H1 (cell line): ENCODE data around the gene DHRS13. TPM values are rescaled to one million over a fixed set of nuclear protein-coding genes. Genes with fewer than 3 reads are reported as not detected.

ENCODE experiments used
- CTCF ChIA-PET: fragments of 300-600 bp; sonication (Branson Sonifier 250); formaldehyde crosslinking; loops from one replicate; lab custom pipeline; 2021; ENCODE audit not compliant: partially characterized antibody; lab: Charles Lee
- POLR2A ChIA-PET: fragments of 300-600 bp; sonication (Branson Sonifier 250); formaldehyde crosslinking; loops from one replicate; lab custom pipeline; 2021; ENCODE audit warnings: inconsistent platforms; ENCODE audit not compliant: partially characterized antibody; lab: Charles Lee
- DNase-seq, 2 experiments: peaks; one replicate each; pipeline versions ENCODE4 v3.0.0 to v3.0.0-alpha.2; 2010 to 2022; ENCODE audit warnings: low spot score in 2 of 2, low read depth in 1 of 2, mixed read lengths in 1 of 2
- FAIRE-seq: peaks from 2 replicates; lab custom pipeline; 2011; peaks lifted over from hg19 to GRCh38; lab: Jason Lieb, UNC
- H2AFZ ChIP-seq: 2 replicates; pipeline ENCODE4 v1.8.1; 2012; ENCODE audit warnings: low read length, inconsistent platforms
- H2AK5ac ChIP-seq: 2 replicates; pipeline ENCODE4 v1.6.1; 2013; ENCODE audit warnings: low read depth, low read length
- H2BK120ac ChIP-seq: replicated peaks from 2 replicates; pipeline ENCODE3; 2013; ENCODE audit warnings: low read depth, low read length, inconsistent platforms
- H2BK12ac ChIP-seq: 2 replicates; pipeline ENCODE4 v1.6.1; 2013; ENCODE audit warnings: low read depth, low read length
- H2BK15ac ChIP-seq: 2 replicates; pipeline ENCODE4 v1.6.1; 2013; ENCODE audit warnings: low read length
- H2BK20ac ChIP-seq: 2 replicates; pipeline ENCODE4 v1.6.1; 2013; ENCODE audit warnings: low read length
- H2BK5ac ChIP-seq: 2 replicates; pipeline ENCODE4 v1.6.1; 2013; ENCODE audit warnings: low read depth, low read length
- H3K14ac ChIP-seq: 2 replicates; pipeline ENCODE4 v1.6.1; 2013; ENCODE audit warnings: inconsistent platforms; ENCODE audit not compliant: insufficient read length
- H3K18ac ChIP-seq: 2 replicates; pipeline ENCODE4 v1.6.1; 2013; ENCODE audit warnings: low read length; ENCODE audit errors: extremely low read depth
- H3K23ac ChIP-seq: 2 replicates; pipeline ENCODE4 v1.6.1; 2013; ENCODE audit warnings: inconsistent platforms; ENCODE audit not compliant: insufficient read length
- H3K23me2 ChIP-seq: 2 replicates; pipeline ENCODE4 v1.6.1; 2013; ENCODE audit warnings: low read depth, low read length
- H3K27ac ChIP-seq: 2 replicates; pipeline ENCODE4 v1.6.1; 2011; ENCODE audit warnings: low read depth, low read length, inconsistent platforms
- H3K27me3 ChIP-seq, 4 experiments: replicated peaks in 1 of 4; 1 replicate in 1 of 4; 2 replicates in 3 of 4; pipeline versions ENCODE4 v1.6.1 to v1.8.1; 2011 to 2013; ENCODE audit warnings: low read length in 3 of 4, mild to moderate bottlenecking in 3 of 4, inconsistent platforms in 2 of 4, mixed read lengths in 2 of 4, moderate library complexity in 1 of 4; ENCODE audit not compliant: control insufficient read depth in 3 of 4, insufficient read depth in 3 of 4; ENCODE audit errors: extremely low read depth in 1 of 4
- H3K36me3 ChIP-seq, 4 experiments: 2 replicates each; pipeline versions ENCODE4 v1.6.1 to v1.8.1; 2011 to 2013; ENCODE audit warnings: mild to moderate bottlenecking in 4 of 4, low read length in 3 of 4, moderate library complexity in 2 of 4, control low read depth in 1 of 4, inconsistent platforms in 1 of 4; ENCODE audit not compliant: insufficient read depth in 4 of 4, control insufficient read depth in 2 of 4
- H3K4ac ChIP-seq: replicated peaks from 2 replicates; pipeline ENCODE3; 2013; ENCODE audit warnings: low read length, low read depth, mixed read lengths, inconsistent platforms; ENCODE audit not compliant: insufficient read length
- H3K4me1 ChIP-seq, 4 experiments: replicated peaks in 1 of 4; 1 replicate in 1 of 4; 2 replicates in 3 of 4; pipeline versions ENCODE4 v1.6.1 to v1.8.1; 2011 to 2013; ENCODE audit warnings: low read length in 3 of 4, inconsistent platforms in 2 of 4, mixed read lengths in 1 of 4; ENCODE audit not compliant: insufficient read depth in 4 of 4, control insufficient read depth in 3 of 4
- H3K4me2 ChIP-seq, 2 experiments: 2 replicates each; pipeline versions ENCODE4 v1.6.1 to v1.8.1; 2011 to 2013; ENCODE audit warnings: low read depth in 2 of 2, low read length in 2 of 2, control low read depth in 1 of 2, inconsistent platforms in 1 of 2, mild to moderate bottlenecking in 1 of 2; ENCODE audit not compliant: insufficient read depth in 1 of 2
- H3K4me3 ChIP-seq, 4 experiments: fragments of 200-600, 300-600 bp in 1 of 4; sonication (generic), shearing (Covaris generic), sonication (Bioruptor Twin) in 1 of 4; 2 replicates each; pipeline versions ENCODE4 v1.5.1 to v1.8.1; 2011 to 2016; ENCODE audit warnings: low read length in 4 of 4, low read depth in 3 of 4, control low read depth in 2 of 4, inconsistent platforms in 2 of 4, mild to moderate bottlenecking in 2 of 4, mixed read lengths in 1 of 4, moderate library complexity in 1 of 4; ENCODE audit not compliant: insufficient read depth in 2 of 4; ENCODE audit errors: extremely low read depth in 1 of 4
- H3K56ac ChIP-seq: replicated peaks from 2 replicates; pipeline ENCODE3; 2013; ENCODE audit warnings: low read depth, mild to moderate bottlenecking, mixed read lengths, low read length, inconsistent platforms; ENCODE audit not compliant: insufficient read length
- H3K79me1 ChIP-seq: 2 replicates; pipeline ENCODE4 v1.6.1; 2013; ENCODE audit warnings: low read depth, low read length, control low read depth
- H3K79me2 ChIP-seq, 2 experiments: 2 replicates each; pipeline versions ENCODE4 v1.6.1 to v1.8.1; 2012 to 2013; ENCODE audit warnings: low read length in 2 of 2, mild to moderate bottlenecking in 2 of 2, inconsistent platforms in 1 of 2; ENCODE audit not compliant: insufficient read depth in 2 of 2, control insufficient read depth in 1 of 2
- H3K9ac ChIP-seq, 4 experiments: replicated peaks in 1 of 4; 1 replicate in 1 of 4; 2 replicates in 3 of 4; pipeline versions ENCODE4 v1.6.1 to v1.8.1; 2011 to 2013; ENCODE audit warnings: low read depth in 3 of 4, low read length in 3 of 4, control low read depth in 2 of 4, mild to moderate bottlenecking in 2 of 4, moderate library complexity in 2 of 4, inconsistent platforms in 1 of 4; ENCODE audit errors: extremely low read depth in 1 of 4
- H3K9me3 ChIP-seq, 2 experiments: 2 replicates each; pipeline versions ENCODE4 v1.6.1 to v1.8.1; 2012 to 2013; ENCODE audit warnings: mild to moderate bottlenecking in 2 of 2, moderate library complexity in 2 of 2, control low read depth in 1 of 2, inconsistent platforms in 1 of 2, low read depth in 1 of 2, low read length in 1 of 2, mixed read lengths in 1 of 2; ENCODE audit not compliant: insufficient read depth in 2 of 2
- H4K20me1 ChIP-seq, 2 experiments: replicated peaks in 1 of 2; 2 replicates each; pipeline versions ENCODE3 to v1.8.1; 2011 to 2013; ENCODE audit warnings: inconsistent platforms in 2 of 2, low read length in 2 of 2, mild to moderate bottlenecking in 1 of 2; ENCODE audit not compliant: insufficient read depth in 2 of 2, control insufficient read depth in 1 of 2
- H4K5ac ChIP-seq: 2 replicates; pipeline ENCODE4 v1.6.1; 2013; ENCODE audit warnings: low read length, low read depth, mixed read lengths, inconsistent platforms; ENCODE audit not compliant: insufficient read length
- H4K8ac ChIP-seq: 2 replicates; pipeline ENCODE4 v1.8.0; 2013; ENCODE audit warnings: mild to moderate bottlenecking, moderate library complexity, low read length, inconsistent platforms; ENCODE audit not compliant: insufficient read depth; ENCODE audit errors: extremely low read depth
- H4K91ac ChIP-seq: replicated peaks from 2 replicates; pipeline ENCODE3; 2013; ENCODE audit warnings: low read length, mixed read lengths, inconsistent platforms; ENCODE audit not compliant: insufficient read length
- CBX8 ChIP-seq: fragments of 300-800, 300-1000 bp; sonication (generic); IDR thresholded peaks from 2 replicates; pipeline ENCODE4 v1.7.1; 2016; ENCODE audit warnings: low read depth, low read length, borderline replicate concordance
- CTBP2 ChIP-seq: IDR thresholded peaks from 2 replicates; pipeline ENCODE4 v1.7.0; 2011; ENCODE audit warnings: borderline replicate concordance, mild to moderate bottlenecking, moderate library complexity, mixed read lengths, low read length; ENCODE audit not compliant: insufficient read depth, insufficient read length
- GABPA ChIP-seq: IDR thresholded peaks from 2 replicates; pipeline ENCODE4 v1.6.1; 2011; ENCODE audit warnings: mild to moderate bottlenecking, low read length, moderate library complexity, borderline replicate concordance; ENCODE audit not compliant: insufficient read depth
- KDM4A ChIP-seq: IDR thresholded peaks from one replicate; pipeline ENCODE4 v1.7.1; 2012; ENCODE audit warnings: low read depth, mild to moderate bottlenecking, moderate library complexity, low read length, inconsistent platforms; ENCODE audit not compliant: severe bottlenecking
- SAP30 ChIP-seq: fragments of 300-600 bp; sonication (generic); IDR thresholded peaks from 2 replicates; pipeline ENCODE4 v1.7.1; 2012; ENCODE audit warnings: low read length, moderate library complexity, mild to moderate bottlenecking, inconsistent platforms; ENCODE audit not compliant: insufficient read depth, insufficient replicate concordance
- SIN3A ChIP-seq, 2 experiments: IDR thresholded peaks in 1 of 2; conservative IDR thresholded peaks in 1 of 2; 2 replicates each; pipeline ENCODE4 v1.6.1; 2011 to 2012; ENCODE audit warnings: low read length in 2 of 2, improper control_type of control experiment in 1 of 2, low read depth in 1 of 2, mild to moderate bottlenecking in 1 of 2
- SRF ChIP-seq: IDR thresholded peaks from 2 replicates; pipeline ENCODE4 v1.6.1; 2011; ENCODE audit warnings: mild to moderate bottlenecking, low read depth, low read length, moderate library complexity
- SUZ12 ChIP-seq: fragments of 200-600 bp; sonication (generic); IDR thresholded peaks from 2 replicates; pipeline ENCODE4 v1.6.1; 2012; ENCODE audit warnings: mild to moderate bottlenecking, inconsistent platforms, low read length, moderate library complexity, mixed read lengths
- WGBS, 2 experiments: shearing (Covaris generic) in 1 of 2; methylation state at CpG; one replicate each; pipeline versions ENCODE4 v1.1.6 to v1.1.7; 2013 to 2015; ENCODE audit warnings: low lambda C conversion rate in 2 of 2, mixed read lengths in 2 of 2, inconsistent platforms in 1 of 2, low coverage in 1 of 2, missing lambda C conversion rate in 1 of 2; ENCODE audit not compliant: insufficient replicate concordance in 2 of 2, insufficient coverage in 1 of 2, insufficient read length in 1 of 2; ENCODE audit errors: extremely low coverage in 1 of 2, missing lambda C conversion rate in 1 of 2; 5-methylcytosine and 5-hydroxymethylcytosine counted together
- polyA plus RNA-seq, 7 experiments: library from polyadenylated mRNA; depleted of rRNA in 3 of 7; stranded (reverse) in 5 of 7; unstranded in 2 of 7; fragments of >200 nt in 5 of 7; fragments of 200-250 nt in 2 of 7; gene quantifications; 1 replicate in 5 of 7; 2 replicates in 1 of 7; 4 replicates in 1 of 7; pipeline versions ENCODE4 v1.2.1 to v1.2.3, GENCODE V29; 2011 to 2013; ENCODE audit warnings: missing spikeins in 2 of 7, mixed read lengths in 2 of 7
- total RNA-seq: library from RNA; stranded (reverse); fragmentation: NEBNext Ultra II Directional; extraction: Animal tissue kit (Norgen Biotek cat#: 25700); gene quantifications from 2 replicates; pipeline ENCODE4 v1.2.1, GENCODE V29; 2021
- TF ChIP-seq, protein P1 (sequence below): IDR thresholded peaks from 2 replicates; pipeline ENCODE4 v1.6.1; 2011; ENCODE audit warnings: low read length, improper control_type of control experiment

DHRS13 gene
- total and polyA plus RNA-seq, 2 of the 8 experiments (the other 6 are each of a cell fraction or from before 2014, with no cell fraction given) = 23.7 to 30.0 TPM

DNA sequence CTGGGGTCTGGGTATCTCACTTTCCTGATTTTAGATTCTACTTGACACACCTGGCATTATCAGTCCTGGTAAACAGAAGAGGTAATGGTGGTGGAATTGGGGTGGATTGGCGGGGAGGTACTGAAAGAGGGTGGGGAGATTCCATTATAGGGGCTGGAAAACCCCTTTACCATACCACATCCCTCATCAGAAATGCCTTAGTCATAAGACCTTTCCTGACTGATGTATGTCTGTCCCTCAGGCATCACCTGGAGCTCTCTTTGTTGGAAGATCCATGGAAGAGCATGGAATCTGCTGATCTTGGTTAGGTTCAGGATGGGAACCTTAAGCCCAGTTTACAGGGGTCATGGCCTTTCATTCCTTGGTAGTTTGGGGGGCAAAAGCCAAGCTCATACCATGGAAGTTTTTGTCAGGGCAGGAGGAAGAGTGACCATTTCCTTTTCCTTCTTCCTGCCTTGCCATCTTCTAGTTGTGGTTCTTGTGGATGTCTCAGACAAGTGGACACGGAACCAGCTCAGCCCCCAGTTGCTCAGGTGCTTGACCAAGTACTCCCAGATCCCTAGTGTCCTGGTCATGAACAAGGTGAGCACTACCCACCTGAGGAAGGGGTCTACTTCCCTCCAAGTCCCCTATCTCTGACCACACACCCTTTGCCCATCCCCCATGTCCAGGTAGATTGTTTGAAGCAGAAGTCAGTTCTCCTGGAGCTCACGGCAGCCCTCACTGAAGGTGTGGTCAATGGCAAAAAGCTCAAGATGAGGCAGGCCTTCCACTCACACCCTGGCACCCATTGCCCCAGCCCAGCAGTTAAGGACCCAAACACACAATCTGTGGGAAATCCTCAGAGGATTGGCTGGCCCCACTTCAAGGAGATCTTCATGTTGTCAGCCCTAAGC lies 44.7 kb downstream of the DHRS13 start:
- H3K4me2 ChIP-seq = no peak overlapping the region
- H3K27me3 ChIP-seq = no peaks in the 10 kb centered on the region
- H3K23ac ChIP-seq = no peak overlapping the region
- no peak overlapping the region for H2BK5ac ChIP-seq
- H3K4ac ChIP-seq = no peak overlapping the region
- H4K91ac ChIP-seq = no peak overlapping the region
- H3K79me2 ChIP-seq = peaks cover 0 to 6% of the 10 kb centered on the region in 2 experiments; a peak in 2 of 4 replicates
- ChIA-PET POLR2A (interaction anchor here (0.6 to 1.5 kb wide), 3 partner anchors 9 to 32 kb away, joined by 3 to 4 read pairs (median 4); no protein-coding TSS in a partner anchor), CTCF (interaction anchor here (0.8 to 3.9 kb wide), 6 partner anchors 9 to 131 kb away, joined by 3 to 27 read pairs (median 6); no protein-coding TSS in a partner anchor)
- WGBS, 2 experiments = 91% methylated on average over 3 of the region's 3 CpGs; no CpG with 5 or more reads in 1 of the 2 experiments
- H3K79me1 ChIP-seq = peaks cover 2% of the 10 kb centered on the region; the same call in 1 of the 2 replicates
- H4K8ac ChIP-seq = no peak overlapping the region
- no peak overlapping the region for H3K4me3 ChIP-seq
- no peak overlapping the region for H3K18ac ChIP-seq
- no peak overlapping the region for H3K56ac ChIP-seq
- no peak for DNase-seq
- no peaks in the 10 kb centered on the region; a peak in 2 of 7 replicates for H3K4me1 ChIP-seq
- no peak overlapping the region for H2BK120ac ChIP-seq
- no peak overlapping the region for H3K14ac ChIP-seq
- H2BK12ac ChIP-seq = no peak overlapping the region
- peaks cover 2% of the 10 kb centered on the region for H3K23me2 ChIP-seq
- no peak overlapping the region for H2BK15ac ChIP-seq
- peaks cover 1 to 3% of the 10 kb centered on the region in 2 experiments for H4K20me1 ChIP-seq
- no peak overlapping the region for H3K27ac ChIP-seq
- no peak overlapping the region for H4K5ac ChIP-seq
- H2BK20ac ChIP-seq = no peak overlapping the region
- no peak overlapping the region for H2AK5ac ChIP-seq
- peaks cover 16 to 23% (median 20%) of the 10 kb centered on the region in 4 experiments; a peak in 7 of 8 replicates for H3K36me3 ChIP-seq
- no peaks in the 10 kb centered on the region for H3K9me3 ChIP-seq
- FAIRE-seq = no peak
- no peak overlapping the region for H2AFZ ChIP-seq
- no peak overlapping the region for H3K9ac ChIP-seq
- TF ChIP-seq SAP30 = no peak
- no peak for TF ChIP-seq SIN3A (conservative IDR thresholded peaks at IDR 0.05 in 1 of 2, IDR thresholded peaks at IDR 0.05 in 1 of 2; ENCODE audit: low read depth in 1 of 2, low read length in 2 of 2)
- no peak for TF ChIP-seq GABPA
- no peak for TF ChIP-seq CTBP2
- TF ChIP-seq SRF = no peak
- no peak for TF ChIP-seq KDM4A
- TF ChIP-seq, protein P1, sequence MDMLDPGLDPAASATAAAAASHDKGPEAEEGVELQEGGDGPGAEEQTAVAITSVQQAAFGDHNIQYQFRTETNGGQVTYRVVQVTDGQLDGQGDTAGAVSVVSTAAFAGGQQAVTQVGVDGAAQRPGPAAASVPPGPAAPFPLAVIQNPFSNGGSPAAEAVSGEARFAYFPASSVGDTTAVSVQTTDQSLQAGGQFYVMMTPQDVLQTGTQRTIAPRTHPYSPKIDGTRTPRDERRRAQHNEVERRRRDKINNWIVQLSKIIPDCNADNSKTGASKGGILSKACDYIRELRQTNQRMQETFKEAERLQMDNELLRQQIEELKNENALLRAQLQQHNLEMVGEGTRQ = no peak
- TF ChIP-seq CBX8 = no peak
- no peak for TF ChIP-seq SUZ12
